Measurements from ENCODE around the gene MC2R.
"Not testable (repeated sequence)": the region's sequence is repeated elsewhere in the genome, so short reads cannot be mapped to it uniquely, and the experiment has no call there.

Gene MC2R

DNA sequence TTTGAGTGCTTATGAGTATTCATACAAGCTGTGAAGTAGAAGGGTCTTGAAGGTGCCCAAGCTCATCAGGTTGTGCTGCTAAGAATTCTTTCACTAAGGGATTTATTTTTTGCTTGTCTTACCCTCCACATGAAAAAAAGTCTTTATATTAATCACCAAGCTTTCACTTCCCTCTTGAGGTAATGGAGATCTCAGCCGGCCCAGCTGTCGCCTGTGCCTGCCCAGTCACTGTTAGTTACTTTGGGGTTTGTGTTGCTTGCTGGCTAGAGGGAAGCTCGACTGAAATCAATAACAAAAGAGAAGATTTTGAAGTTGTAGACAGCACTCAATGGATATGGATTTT, 21.9 kb downstream of the MC2R start:
- DNase-seq (ENCODE audit: low spot score), result no peak

DNA sequence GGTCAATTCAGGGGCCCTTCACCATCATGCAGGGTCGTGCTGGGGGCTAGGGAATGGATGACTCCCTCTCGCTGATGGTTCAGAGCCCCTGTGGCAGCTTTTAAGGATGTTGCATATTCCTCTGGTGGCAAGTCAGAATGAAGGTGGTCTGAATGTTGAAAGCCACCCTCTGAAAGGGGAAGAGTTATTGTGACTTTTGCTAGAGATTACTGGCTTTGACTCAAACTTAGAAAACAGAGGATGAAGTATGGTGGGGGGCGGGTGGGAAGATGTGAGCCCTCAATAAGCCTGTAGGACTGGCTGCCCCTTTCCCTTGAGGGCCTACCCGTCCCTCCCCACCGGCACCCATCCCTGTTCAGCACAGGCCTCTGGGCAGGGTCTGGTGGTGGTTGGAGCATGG, 23.2 kb downstream of the MC2R start:
- no peak for DNase-seq (ENCODE audit: low spot score)

DNA sequence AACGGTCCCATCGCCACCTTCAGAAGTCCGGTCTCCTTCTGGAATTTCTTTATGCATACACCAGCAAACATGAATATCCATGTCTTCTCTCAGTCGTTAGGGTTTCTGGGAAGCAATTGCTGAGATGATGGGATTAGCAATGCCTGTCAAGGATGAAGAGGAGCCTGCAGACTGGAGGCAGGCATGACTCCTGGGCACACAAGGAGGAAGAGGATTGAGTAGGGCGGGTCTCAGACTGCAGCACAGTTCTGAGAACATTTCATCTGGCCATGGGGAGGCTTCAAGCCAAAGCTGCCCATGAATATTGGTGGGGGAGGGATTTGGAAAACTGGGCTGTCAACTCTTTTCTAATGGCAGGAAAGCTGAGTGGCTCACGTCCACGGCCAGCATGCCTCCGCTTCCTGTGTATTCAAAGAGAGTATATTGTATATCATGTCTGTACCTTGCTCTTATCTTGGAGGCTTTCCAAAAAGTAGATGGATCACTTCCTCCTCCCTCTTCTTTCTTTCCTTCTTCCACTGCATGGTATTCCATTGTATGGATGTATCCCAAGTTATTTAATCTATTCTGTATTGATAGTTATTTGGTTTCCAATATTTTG, 24.5 kb downstream of the MC2R start:
- DNase-seq (ENCODE audit: low spot score), result no peak

DNA sequence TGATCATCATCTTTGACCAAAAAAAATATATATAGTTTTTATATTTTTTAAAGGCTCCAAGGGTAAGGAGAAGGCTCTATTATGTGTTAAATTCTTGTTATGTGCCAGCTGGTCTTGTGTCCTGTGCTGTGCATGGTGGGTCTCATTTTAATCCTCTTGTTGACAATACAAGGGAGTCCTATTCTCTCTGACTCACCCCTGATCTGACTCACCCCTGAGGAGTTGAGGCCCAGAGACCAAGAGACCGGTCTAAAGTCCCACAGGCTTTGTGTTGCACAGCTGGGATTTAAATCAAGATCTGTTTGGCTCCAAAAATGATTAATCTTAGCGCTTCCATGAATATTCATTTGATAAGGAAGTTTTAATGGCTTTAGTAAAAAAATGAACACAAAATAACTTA, 25.7 kb downstream of the MC2R start:
- no peak for DNase-seq (ENCODE audit: low spot score)

DNA sequence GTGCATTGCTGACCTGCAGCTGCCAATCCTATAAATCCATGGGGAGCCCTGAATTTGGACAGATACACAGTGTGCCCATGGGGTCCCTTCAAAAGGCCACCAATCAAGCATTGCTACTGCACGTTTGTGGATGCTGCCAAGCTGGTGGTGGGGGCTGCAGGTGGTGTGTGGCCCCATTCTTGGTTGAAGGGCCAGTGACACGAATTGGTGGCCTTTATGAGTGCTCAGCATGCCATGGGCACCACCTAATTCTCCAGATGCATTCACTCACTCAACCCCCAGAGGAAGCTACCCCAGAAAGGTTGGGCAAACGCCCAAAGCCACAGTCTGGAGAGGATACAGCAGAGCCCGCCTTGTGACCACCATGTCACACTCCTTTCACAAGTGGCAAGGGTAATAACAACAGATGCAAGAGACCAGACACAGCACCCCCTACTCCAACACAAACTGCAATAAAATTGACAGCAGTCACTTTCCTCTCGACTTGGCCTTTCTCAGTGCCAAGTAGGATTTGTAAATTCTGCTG, 27.1 kb downstream of the MC2R start:
- no peak for DNase-seq (ENCODE audit: low spot score)

DNA sequence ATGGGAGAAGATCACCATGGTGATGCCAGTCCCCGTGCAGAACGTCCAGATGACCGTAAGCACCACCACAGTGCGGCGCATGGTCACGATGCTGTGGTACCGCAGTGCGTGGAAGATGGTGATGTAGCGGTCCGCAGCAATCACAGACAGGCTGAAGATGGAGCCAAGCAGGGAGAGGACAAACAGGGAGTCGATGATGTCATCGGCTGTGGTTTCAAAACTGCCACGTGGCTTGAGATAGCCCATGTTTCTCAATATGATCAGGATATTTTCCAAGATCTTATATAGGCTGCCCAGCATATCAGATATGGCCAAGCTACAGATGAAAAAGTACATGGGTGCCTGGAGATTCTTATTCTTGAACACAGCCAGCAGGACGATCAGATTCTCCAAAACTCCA, 30.3 kb downstream of the MC2R start:
- no peak for DNase-seq (ENCODE audit: low spot score)

DNA sequence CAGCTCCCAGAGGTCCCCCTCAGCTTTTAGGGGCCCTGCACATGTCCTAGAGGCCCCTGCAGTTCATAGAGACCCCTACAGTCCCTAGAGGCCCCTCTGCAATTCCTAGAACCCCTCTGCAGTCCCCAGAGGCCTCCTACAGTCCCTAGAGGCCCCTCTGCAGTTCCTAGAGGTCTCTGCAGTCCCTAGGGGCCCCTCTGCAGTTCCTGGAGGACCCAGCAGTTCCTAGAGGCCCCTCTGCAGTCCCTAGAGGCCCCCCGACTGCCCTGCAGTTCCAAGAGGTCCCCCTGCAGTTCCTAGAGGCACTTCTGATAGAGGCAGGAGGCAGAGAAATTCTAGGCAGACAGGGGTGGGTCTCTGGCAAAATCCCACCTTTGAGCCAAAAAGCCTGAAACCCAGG, 35.4 kb downstream of the MC2R start:
- DNase-seq (ENCODE audit: low spot score), result no peak

DNA sequence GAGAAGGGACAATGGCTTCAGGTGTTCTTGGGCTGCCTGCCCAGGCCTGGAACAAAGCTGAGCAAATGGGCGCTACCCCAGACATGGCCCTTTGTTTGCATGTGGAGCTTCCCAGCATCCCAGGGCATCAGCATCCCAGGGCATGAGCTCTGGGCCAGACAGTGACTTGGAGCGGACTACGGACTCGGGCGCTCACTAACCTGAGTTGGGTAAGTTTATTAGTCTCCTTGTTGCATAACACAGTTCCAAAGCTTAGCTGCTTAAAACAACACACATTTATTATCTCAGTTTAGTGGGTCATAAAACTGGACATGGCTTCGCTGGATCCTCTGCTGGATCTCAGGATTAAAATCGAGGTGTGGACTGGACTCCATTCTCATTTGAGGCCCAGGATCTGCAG, 35.8 kb downstream of the MC2R start:
- DNase-seq (ENCODE audit: low spot score), result no peak

DNA sequence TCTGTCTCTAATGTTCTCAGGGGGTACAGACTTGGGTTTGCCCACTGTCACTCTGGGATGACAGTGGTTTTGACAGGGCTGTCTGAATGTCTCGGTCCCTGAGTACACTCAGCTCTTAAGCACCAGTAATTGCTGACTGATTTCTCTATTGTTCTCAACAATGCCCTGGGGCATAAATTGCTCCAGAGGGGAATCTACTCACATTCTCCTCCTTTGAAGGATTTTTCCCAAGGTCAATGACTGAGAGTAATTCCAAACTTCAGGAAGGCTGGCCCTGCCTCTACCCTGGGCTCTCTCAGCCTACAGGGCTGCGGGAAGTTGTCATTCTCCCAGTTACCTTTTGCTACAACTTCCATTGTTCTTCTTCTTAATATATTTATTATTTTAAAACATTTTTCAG, 36.5 kb downstream of the MC2R start:
- no peak for DNase-seq (ENCODE audit: low spot score)

DNA sequence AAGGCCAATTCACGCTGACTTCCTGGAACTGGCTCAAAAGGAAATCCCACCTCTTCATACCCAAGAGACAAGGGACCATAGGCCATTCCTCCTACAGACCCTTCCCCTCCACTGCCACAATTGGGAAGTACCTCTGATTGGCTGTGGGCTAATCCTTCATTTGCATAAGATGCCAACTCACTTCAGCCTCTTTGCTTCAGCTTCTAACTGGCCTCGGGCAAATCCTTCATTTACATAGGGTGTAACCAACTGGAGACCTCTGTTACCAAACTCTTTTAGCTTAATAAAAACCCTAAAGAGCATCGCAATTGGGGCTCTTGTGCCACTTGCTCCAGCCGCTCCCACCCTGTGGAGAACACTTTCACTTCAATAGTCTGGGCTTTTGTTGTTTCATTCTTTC, 38.2 kb downstream of the MC2R start:
- DNase-seq (ENCODE audit: low spot score), result no peak

DNA sequence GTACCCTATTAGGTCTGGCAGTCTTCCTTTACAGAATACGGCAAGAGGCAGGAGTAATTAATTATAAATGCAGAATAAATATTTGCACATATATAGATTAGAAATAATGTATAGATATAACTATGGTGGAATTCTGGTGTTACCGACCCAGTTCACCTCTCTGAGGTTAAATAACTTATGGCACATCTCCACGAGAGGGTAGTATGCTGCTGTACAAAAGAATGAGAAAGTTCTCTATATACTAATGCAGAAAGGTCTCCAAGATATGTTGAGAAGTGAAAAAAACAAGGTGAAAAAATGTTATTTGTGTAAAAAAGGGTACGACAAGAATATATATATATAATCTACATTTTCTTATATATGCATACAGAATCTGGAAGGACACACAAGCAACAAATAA, 40.8 kb downstream of the MC2R start:
- no peak for DNase-seq (ENCODE audit: low spot score)

DNA sequence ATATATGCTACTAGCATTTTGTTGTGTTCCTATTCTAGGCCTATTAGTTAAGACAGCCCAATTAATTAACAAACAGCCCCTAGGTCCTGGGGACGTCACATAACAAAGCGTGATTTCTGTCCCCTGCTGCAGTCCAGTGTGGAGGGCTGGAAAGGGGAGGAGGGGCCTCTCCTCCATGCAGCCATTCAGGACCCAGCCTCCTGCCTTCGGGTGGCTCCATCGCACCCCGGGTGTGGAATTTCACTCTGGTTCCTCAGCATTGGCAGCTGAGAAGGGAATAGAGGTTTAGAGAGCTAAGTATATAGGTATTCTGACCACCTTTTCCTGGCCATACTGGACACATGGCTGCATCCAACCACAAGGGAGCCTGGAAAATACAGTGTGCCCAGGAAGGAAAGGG, 42.4 kb downstream of the MC2R start:
- no peak for DNase-seq (ENCODE audit: low spot score)

DNA sequence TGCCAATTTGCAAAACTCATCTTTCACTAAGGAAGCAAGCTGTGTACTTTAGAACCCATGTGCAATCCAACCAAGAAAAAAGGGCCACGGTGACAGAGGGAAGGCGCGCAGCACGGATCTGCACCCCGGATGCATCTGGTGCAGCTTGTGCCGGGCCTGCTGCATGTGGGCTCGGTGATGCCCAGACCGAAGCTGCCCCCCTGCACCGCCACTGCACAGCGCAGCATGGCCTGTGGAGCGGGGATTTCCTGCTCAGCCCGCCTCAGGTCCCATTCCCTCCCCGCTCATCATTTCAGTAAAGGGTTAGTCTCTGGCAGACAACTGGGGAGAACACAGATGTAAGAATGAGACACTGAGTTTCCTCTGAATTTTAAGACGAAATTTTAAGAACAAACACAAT, 43.0 kb downstream of the MC2R start:
- DNase-seq (ENCODE audit: low spot score), result no peak

DNA sequence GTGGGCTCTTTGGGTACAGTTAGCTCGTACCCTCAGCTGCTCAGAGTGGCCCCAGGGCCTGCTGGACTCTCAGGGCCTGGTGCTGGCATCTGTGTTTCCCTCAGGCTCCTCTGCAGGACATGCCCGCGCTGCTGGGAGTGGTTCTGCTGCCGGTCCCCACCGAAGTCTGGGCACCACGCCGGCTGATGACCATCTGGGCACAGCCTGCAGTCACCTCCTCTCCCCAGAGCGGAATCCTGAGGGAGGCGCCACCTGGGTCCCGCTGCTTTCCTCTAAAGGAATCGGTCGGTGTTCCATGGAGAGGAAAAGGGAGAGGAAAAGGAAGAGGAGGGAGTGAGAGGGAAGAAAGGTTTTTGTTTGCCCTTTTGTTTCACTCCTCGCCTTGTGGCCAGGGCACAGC, 43.6 kb downstream of the MC2R start:
- DNase-seq (ENCODE audit: low spot score), result no peak

DNA sequence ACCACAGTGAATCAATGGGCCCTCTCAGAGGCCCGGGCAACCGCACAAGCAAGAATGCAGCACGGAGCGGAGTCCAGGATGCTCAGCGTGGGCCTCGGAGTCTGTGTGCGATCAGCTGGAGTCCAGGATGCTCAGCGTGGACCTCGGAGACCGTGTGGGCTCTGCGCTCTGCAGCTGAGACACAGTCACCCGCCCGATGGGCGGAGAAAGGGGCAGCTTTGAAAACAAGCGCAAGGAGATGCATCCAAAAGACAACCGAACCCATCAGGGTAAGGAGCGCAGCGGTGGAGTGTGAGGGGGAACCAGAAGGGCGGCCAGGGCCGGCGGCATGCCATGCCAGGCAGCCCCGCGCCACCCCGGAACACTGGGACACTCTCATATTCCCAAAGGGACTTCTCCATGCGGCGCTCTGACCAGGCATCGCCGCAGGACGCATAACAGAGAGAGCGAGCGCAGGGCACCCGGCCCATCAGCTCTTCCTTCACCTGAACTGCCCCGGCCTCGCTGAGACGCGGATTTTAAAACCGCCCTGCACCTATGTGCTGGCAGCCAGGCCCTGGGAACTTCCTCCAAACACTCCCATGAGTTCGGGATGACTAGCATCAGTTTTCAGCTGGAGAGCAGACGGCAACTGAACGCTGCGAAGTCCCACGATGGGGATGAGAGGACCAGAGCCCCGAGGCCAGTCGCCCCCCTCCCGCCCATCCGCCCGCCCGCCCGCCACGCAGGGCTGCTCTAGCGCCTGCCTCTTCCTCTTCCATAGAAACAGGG, 46.6 kb downstream of the MC2R start:
- no peak for DNase-seq (ENCODE audit: low spot score)

DNA sequence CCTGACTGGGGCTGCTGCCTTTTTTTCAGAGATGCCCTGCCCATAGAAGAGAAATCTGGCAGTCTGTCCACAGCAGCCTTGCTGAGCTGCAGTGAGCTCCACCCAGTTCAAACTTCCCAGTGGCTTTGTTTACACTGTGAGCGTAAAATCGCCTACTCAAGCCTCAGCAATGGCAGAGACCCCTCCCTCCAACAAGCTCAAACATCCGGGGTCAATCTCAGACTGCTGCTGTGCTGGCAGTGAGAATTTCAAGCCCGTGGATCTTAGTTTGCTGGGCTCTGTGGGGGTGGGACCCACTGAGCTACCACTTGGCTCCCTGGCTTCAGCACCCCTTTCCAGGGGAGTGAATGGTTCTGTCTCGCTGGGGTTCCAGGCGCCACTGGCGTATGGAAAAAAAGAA, 52.4 kb downstream of the MC2R start:
- not testable (repeated sequence) for DNase-seq (ENCODE audit: low spot score)

DNA sequence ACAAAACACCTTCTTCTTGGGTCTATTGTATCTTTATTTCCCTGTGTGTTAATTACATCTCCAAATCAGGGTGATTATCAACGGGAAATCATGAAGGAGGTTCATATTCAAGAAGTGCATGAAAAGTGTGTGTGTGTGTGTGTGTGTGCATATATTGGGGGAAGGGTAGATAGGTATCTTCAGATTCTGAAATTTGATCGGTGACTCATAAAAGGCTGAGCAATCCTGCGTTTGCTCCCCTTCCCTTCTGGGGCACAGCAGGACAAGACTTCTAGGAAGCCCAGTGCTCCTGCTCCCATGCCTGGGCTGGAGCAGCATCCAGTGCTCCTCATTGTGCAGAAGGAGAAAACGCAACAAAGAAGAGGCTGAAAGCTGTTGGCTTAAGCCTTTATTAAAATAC, 65.5 kb downstream of the MC2R start:
- DNase-seq (ENCODE audit: low spot score), result no peak

DNA sequence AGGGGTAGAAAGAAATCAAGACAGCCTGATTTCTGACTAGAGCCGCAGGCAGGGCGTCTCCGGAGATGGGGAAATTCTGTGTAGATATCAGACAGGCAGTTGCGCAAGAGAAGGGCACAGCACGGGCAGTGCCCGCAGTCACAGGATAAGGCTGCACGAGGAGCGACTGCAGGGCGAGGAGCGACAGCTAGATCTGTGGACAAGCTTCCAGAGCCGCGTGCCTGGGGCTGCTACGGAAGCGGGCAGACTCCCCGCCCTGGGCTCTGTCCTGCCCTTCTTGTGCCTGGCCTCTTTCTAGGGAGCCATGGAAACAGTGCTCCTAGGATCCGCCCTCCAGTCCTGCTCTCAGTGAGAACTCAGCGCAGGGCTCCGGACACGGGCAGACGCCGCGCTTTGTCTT, 78.8 kb downstream of the MC2R start:
- no peak for DNase-seq (ENCODE audit: low spot score)

DNA sequence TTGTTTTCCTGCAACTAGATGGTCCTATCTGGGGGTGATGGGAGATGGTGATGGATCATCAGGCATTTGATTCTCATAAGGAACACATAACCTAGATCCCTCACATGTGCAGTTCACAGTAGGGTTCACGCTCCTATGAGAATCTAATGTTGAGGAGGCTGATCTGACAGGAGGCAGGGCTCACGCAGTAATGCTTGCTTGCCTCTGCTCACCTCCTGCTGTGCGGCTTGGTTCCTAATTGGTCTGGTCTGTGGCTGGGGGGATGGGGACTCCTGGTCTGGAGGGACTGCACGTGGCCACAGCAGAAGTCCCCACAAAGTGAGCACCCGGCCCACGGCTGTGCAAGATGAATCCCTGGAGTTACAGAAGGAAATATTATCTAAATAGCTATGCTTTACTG, 80.1 kb downstream of the MC2R start:
- no peak for DNase-seq (ENCODE audit: low spot score)

DNA sequence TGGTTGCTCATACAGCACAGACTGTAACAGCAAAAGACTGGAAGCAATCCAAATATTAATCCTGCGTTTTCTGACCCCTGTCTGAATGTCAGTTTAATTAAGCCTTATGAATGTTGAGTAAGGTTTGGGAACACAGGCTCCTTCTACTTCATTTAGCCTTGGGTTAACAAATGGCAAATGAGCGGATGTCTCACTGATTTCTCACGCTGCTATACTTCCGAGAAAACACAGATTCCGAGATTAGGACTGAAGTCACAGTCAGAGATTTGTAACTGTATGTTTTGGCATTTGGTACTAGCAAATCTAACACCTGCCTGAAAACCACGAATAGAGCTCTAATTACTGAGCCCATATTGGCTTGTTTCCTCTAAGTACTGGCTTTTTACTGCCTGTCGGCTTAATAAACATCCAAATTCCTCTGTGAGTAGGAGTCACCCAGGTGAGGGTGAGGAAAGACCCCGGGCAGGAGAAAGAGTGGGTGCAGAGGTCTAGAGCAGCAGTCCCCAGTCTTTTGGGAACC, 80.8 kb downstream of the MC2R start:
- no peak for DNase-seq (ENCODE audit: low spot score)

All from activated CD4-positive, alpha-beta T cell treated with anti-CD3 and anti-CD28 coated beads, Interleukin-2, Interleukin-4, amounts not matched to agents 100 ng/mL and 50 ng/mL, durations not matched to agents 16 hours and 8 hours (primary cell).